SK-N-SH treated with all-trans-retinoic acid at 6 μM for 48 hours (cell line): ENCODE data around the gene PGS1.
A peak's percentile ranks its signal among the peaks of the same experiment; 100 is the strongest.

ENCODE experiments used
- ATAC-seq: fragments of 200-7000 bp; cut with Tn5 transposase; 3 replicates; pipeline ENCODE4 v1.9.1; 2020; ENCODE audit warnings: mild to moderate bottlenecking, moderate library complexity
- ARNTL ChIP-seq: fragments of 450-650 bp; formaldehyde crosslinking; IDR thresholded peaks from 2 replicates; pipeline ENCODE4 v1.5.0; 2020; ENCODE audit warnings: low read depth, mild to moderate bottlenecking, moderate library complexity, borderline replicate concordance
- BACH2 ChIP-seq: fragments of 250-450 bp; sonication (Bioruptor Pico); IDR thresholded peaks from 2 replicates; pipeline ENCODE4 v1.9.0; 2021; ENCODE audit warnings: mild to moderate bottlenecking, borderline replicate concordance
- CSDC2 ChIP-seq: fragments of 250-450 bp; sonication (Bioruptor Pico); IDR thresholded peaks from 2 replicates; pipeline ENCODE4 v1.5.0; 2020; ENCODE audit warnings: mild to moderate bottlenecking, moderate library complexity
- ESRRG ChIP-seq: fragments of 250-450 bp; sonication (Bioruptor Pico); IDR thresholded peaks from 2 replicates; pipeline ENCODE4 v1.6.1; 2021; ENCODE audit warnings: mild to moderate bottlenecking
- GLIS3 ChIP-seq: fragments of 250-450 bp; sonication (Bioruptor Pico); IDR thresholded peaks from 2 replicates; pipeline ENCODE4 v1.5.0; 2020; ENCODE audit warnings: mild to moderate bottlenecking, moderate library complexity
- ISL1 ChIP-seq: fragments of 250-450 bp; sonication (Bioruptor Pico); IDR thresholded peaks from 2 replicates; pipeline ENCODE4 v2.1.2; 2022; ENCODE audit warnings: mild to moderate bottlenecking, moderate library complexity
- OSR1 ChIP-seq: fragments of 250-450 bp; sonication (Bioruptor Pico); IDR thresholded peaks from 2 replicates; pipeline ENCODE4 v1.8.0; 2022; ENCODE audit warnings: moderate library complexity, mild to moderate bottlenecking, inconsistent platforms
- PPARA ChIP-seq: fragments of 250-450 bp; sonication (Bioruptor Pico); IDR thresholded peaks from 2 replicates; pipeline ENCODE4 v1.5.0; 2020; ENCODE audit warnings: mild to moderate bottlenecking, borderline replicate concordance
- RARB ChIP-seq: fragments of 250-450 bp; sonication (Bioruptor Pico); IDR thresholded peaks from 2 replicates; pipeline ENCODE4 v1.8.0; 2021; ENCODE audit warnings: mild to moderate bottlenecking, moderate library complexity
- SNAI2 ChIP-seq: fragments of 250-450 bp; sonication (Bioruptor Pico); IDR thresholded peaks from 2 replicates; pipeline ENCODE4 v1.5.0; 2020; ENCODE audit warnings: mild to moderate bottlenecking, moderate library complexity
- TCF4 ChIP-seq: fragments of 250-450 bp; sonication (Bioruptor Pico); IDR thresholded peaks from 2 replicates; pipeline ENCODE4 v1.8.0; 2021; ENCODE audit warnings: mild to moderate bottlenecking, moderate library complexity, borderline replicate concordance
- TOX ChIP-seq: fragments of 250-450 bp; sonication (Bioruptor Pico); IDR thresholded peaks from 2 replicates; pipeline ENCODE4 v1.8.0; 2021; ENCODE audit warnings: mild to moderate bottlenecking, moderate library complexity, borderline replicate concordance
- ZC3H10 ChIP-seq: fragments of 250-450 bp; sonication (Bioruptor Pico); IDR thresholded peaks from 2 replicates; pipeline ENCODE4 v1.5.1; 2021; ENCODE audit warnings: mild to moderate bottlenecking, moderate library complexity
- ZFP3 ChIP-seq: fragments of 250-450 bp; sonication (Bioruptor Pico); IDR thresholded peaks from 2 replicates; pipeline ENCODE4 v1.5.0; 2020; ENCODE audit warnings: mild to moderate bottlenecking, moderate library complexity
- ZFP30 ChIP-seq: fragments of 450-650 bp; formaldehyde crosslinking; IDR thresholded peaks from 2 replicates; pipeline ENCODE4 v1.5.0; 2022; ENCODE audit warnings: mild to moderate bottlenecking, moderate library complexity
- ZNF565 ChIP-seq: fragments of 450-650 bp; formaldehyde crosslinking; conservative IDR thresholded peaks from 2 replicates; pipeline ENCODE4 v1.5.0; 2020; ENCODE audit warnings: low read depth, mild to moderate bottlenecking, moderate library complexity
- ZNF70 ChIP-seq: fragments of 450-650 bp; formaldehyde crosslinking; IDR thresholded peaks from 2 replicates; pipeline ENCODE4 v1.5.0; 2020; ENCODE audit warnings: mild to moderate bottlenecking, moderate library complexity
- ZNF8 ChIP-seq: fragments of 450-650 bp; formaldehyde crosslinking; IDR thresholded peaks from 2 replicates; pipeline ENCODE4 v1.5.0; 2020; ENCODE audit warnings: mild to moderate bottlenecking, moderate library complexity
- TF ChIP-seq, protein P1 (sequence below): fragments of 250-450 bp; sonication (Bioruptor Pico); IDR thresholded peaks from 2 replicates; pipeline ENCODE4 v1.5.1; 2020; ENCODE audit warnings: low read depth, mild to moderate bottlenecking, moderate library complexity
- TF ChIP-seq, protein P2 (sequence below): fragments of 250-450 bp; sonication (Bioruptor Pico); IDR thresholded peaks from 2 replicates; pipeline ENCODE4 v1.5.1; 2021; ENCODE audit warnings: mild to moderate bottlenecking, moderate library complexity
- TF ChIP-seq, protein P3 (sequence below): fragments of 250-450 bp; sonication (Bioruptor Pico); IDR thresholded peaks from 2 replicates; pipeline ENCODE4 v1.8.0; 2021; ENCODE audit warnings: low read depth, mild to moderate bottlenecking, moderate library complexity, borderline replicate concordance
- TF ChIP-seq, protein P4 (sequence below): fragments of 250-450 bp; sonication (Bioruptor Pico); IDR thresholded peaks from 2 replicates; pipeline ENCODE4 v1.5.0; 2020; ENCODE audit warnings: mild to moderate bottlenecking, moderate library complexity

The PGS1 gene

DNA sequence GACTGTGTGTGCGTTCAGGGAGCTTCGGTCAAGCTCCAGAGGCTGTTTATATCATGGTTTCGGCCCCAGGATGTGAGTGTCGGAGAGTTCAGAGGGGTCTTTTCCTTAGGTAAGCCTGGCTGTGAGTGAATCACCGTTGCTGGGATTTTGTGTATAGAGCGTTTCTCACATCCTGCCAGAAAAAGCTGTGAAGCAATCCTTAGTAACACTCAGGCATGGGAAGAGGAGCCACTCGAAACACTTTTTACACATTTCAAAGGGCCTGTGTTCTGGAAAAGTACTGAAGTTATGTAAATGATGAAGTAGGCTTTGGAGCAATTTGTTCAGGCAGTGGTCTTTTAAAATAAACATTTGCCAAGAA, 662 bp downstream of the PGS1 start:
- no peak for TF ChIP-seq ARNTL (CRISPR knock-in tag)
- TF ChIP-seq, protein P1, sequence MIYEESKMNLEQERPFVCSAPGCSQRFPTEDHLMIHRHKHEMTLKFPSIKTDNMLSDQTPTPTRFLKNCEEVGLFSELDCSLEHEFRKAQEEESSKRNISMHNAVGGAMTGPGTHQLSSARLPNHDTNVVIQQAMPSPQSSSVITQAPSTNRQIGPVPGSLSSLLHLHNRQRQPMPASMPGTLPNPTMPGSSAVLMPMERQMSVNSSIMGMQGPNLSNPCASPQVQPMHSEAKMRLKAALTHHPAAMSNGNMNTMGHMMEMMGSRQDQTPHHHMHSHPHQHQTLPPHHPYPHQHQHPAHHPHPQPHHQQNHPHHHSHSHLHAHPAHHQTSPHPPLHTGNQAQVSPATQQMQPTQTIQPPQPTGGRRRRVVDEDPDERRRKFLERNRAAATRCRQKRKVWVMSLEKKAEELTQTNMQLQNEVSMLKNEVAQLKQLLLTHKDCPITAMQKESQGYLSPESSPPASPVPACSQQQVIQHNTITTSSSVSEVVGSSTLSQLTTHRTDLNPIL (CRISPR knock-in tag) = 0 out of 2 replicates have a peak, but pooled peaks have one; percentile 27
- ATAC-seq = no peak

DNA sequence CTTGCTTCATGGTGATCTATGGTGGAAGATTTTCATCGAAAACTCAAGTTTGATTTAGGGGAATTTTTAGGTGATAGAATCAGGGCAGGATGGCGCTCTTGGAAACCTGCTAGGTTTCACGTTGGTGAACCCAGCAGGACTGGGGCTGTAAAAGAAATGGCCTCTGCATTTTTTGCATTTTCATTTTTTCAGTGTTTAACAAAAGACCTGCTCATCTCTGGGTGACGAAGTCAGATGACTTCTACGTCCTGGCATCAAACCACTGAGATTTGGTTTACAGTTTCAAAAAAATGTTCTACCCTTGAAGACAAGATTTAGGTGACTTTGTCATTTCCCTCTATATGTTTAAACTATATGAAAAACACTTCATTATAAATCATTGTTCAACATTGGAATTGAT, 1.9 kb downstream of the PGS1 start:
- TF ChIP-seq ZNF8 (CRISPR knock-in tag) (no peak), RARB (no peak), SNAI2 (CRISPR knock-in tag) (no peak), ZNF70 (CRISPR knock-in tag) (no peak), ZFP30 (CRISPR knock-in tag) (no peak), ZNF565 (no peak), BACH2 (CRISPR knock-in tag) (no peak), ESRRG (CRISPR knock-in tag) (no peak)
- TF ChIP-seq, protein P2, sequence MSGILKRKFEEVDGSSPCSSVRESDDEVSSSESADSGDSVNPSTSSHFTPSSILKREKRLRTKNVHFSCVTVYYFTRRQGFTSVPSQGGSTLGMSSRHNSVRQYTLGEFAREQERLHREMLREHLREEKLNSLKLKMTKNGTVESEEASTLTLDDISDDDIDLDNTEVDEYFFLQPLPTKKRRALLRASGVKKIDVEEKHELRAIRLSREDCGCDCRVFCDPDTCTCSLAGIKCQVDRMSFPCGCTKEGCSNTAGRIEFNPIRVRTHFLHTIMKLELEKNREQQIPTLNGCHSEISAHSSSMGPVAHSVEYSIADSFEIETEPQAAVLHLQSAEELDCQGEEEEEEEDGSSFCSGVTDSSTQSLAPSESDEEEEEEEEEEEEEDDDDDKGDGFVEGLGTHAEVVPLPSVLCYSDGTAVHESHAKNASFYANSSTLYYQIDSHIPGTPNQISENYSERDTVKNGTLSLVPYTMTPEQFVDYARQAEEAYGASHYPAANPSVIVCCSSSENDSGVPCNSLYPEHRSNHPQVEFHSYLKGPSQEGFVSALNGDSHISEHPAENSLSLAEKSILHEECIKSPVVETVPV (CRISPR knock-in tag) = no peak
- ATAC-seq = no peak

DNA sequence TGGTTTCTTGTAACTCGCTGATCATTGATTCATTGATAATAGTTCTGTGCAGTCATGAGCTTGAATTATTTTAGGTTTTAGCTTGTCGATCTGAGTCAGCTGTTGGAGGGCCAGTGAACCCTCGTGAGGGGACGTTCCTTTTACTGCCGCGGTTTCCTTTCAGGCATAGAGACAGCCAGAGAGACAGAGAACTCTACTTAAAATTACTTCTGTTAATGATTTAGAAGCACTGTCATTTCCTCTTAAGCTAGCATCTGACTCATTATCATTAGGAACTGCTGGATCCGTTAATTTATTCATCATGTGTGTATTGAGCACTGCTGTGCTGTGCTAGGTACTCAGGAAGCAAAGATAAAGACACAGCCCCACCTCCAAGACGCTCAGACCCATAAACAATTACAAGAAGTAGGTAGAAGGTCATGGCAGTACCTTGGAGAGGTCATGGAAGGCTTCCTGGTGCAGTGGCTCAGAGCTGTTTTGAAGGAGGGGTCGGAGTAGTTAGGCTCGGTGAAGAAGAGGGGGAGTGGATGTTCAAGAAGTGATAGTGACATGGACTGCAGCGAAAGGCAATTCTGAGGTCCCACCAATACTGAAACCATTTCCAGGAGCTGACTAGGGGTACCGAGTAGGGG, 3.3 kb downstream of the PGS1 start:
- ATAC-seq = no peak

More for the DNA sequence above, 3.3 kb downstream of the PGS1 start:
- TF ChIP-seq ZC3H10 (CRISPR knock-in tag) (no peak), CSDC2 (CRISPR knock-in tag) (no peak), ZFP30 (CRISPR knock-in tag) (no peak), RARB (no peak), OSR1 (CRISPR knock-in tag) (no peak), TCF4 (no peak), ZNF8 (CRISPR knock-in tag) (no peak), SNAI2 (CRISPR knock-in tag) (no peak), ISL1 (CRISPR knock-in tag) (no peak), ZFP3 (CRISPR knock-in tag) (no peak), GLIS3 (CRISPR knock-in tag) (no peak), PPARA (no peak), ESRRG (CRISPR knock-in tag) (no peak), TOX (CRISPR knock-in tag) (no peak)
- TF ChIP-seq, protein P2 (CRISPR knock-in tag) = no peak
- TF ChIP-seq, protein P3, sequence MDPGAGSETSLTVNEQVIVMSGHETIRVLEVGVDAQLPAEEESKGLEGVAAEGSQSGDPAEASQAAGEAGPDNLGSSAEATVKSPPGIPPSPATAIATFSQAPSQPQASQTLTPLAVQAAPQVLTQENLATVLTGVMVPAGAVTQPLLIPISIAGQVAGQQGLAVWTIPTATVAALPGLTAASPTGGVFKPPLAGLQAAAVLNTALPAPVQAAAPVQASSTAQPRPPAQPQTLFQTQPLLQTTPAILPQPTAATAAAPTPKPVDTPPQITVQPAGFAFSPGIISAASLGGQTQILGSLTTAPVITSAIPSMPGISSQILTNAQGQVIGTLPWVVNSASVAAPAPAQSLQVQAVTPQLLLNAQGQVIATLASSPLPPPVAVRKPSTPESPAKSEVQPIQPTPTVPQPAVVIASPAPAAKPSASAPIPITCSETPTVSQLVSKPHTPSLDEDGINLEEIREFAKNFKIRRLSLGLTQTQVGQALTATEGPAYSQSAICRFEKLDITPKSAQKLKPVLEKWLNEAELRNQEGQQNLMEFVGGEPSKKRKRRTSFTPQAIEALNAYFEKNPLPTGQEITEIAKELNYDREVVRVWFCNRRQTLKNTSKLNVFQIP (CRISPR knock-in tag) = no peak
- TF ChIP-seq, protein P1 (CRISPR knock-in tag) = no peak
- TF ChIP-seq, protein P4, sequence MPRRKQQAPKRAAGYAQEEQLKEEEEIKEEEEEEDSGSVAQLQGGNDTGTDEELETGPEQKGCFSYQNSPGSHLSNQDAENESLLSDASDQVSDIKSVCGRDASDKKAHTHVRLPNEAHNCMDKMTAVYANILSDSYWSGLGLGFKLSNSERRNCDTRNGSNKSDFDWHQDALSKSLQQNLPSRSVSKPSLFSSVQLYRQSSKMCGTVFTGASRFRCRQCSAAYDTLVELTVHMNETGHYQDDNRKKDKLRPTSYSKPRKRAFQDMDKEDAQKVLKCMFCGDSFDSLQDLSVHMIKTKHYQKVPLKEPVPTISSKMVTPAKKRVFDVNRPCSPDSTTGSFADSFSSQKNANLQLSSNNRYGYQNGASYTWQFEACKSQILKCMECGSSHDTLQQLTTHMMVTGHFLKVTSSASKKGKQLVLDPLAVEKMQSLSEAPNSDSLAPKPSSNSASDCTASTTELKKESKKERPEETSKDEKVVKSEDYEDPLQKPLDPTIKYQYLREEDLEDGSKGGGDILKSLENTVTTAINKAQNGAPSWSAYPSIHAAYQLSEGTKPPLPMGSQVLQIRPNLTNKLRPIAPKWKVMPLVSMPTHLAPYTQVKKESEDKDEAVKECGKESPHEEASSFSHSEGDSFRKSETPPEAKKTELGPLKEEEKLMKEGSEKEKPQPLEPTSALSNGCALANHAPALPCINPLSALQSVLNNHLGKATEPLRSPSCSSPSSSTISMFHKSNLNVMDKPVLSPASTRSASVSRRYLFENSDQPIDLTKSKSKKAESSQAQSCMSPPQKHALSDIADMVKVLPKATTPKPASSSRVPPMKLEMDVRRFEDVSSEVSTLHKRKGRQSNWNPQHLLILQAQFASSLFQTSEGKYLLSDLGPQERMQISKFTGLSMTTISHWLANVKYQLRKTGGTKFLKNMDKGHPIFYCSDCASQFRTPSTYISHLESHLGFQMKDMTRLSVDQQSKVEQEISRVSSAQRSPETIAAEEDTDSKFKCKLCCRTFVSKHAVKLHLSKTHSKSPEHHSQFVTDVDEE (CRISPR knock-in tag) = no peak
